Right renal cortex interstitium (tissue), 3 donors: ENCODE measurements around the gene RAD21L1. TPM values are rescaled to one million over a fixed set of nuclear protein-coding genes. Genes with fewer than 3 reads are reported as not detected.
"Not testable (repeated sequence)": the region's sequence is repeated elsewhere in the genome, so short reads cannot be mapped to it uniquely, and the experiment has no call there.

ENCODE experiments used
- DNase-seq, 3 donors: peaks; one replicate each; pipeline ENCODE4 v3.0.0-alpha.2; 2013; ENCODE audit warnings: low read depth in 3 of 3, low spot score in 2 of 3
- polyA plus RNA-seq, 3 donors: library from polyadenylated mRNA; unstranded; fragments of 120-200 nt; gene quantifications; one replicate each; pipeline ENCODE4 v1.2.1, GENCODE V29; 2013; ENCODE audit not compliant: insufficient read length in 3 of 3

Gene RAD21L1
- polyA plus RNA-seq, 3 donors = not detected

DNA sequence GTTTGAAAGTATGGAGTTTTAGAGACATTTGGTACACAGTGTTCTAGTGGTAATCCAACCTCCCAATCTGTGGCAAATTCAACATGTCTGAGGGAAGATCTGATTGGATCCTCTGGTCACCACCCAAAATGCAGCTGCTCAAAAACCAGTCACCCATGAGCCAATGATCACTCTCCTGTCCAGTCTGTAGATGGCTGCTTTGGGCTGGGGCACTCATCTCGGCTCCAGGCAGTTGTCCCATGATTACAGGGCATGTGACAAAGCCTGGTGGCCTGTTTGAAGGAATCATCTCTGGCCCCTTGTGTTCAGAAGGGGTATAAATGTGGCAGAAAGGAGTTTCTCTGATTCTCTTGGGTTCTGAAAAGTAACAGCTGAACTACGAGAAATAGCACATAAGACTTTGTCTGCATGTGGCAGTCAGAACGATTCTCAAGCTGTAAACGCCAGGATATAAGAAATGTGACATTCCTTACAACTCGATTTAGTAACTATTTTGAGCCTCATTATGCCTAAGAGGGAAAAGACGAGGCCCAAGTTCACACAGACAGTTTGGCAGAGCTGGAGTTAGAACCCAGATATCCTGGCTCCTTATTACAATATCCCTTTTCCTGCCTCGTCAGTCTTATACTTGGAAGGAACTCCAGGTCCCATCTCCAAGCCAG, 26.5 kb upstream of the RAD21L1 start:
- DNase-seq = no peak

DNA sequence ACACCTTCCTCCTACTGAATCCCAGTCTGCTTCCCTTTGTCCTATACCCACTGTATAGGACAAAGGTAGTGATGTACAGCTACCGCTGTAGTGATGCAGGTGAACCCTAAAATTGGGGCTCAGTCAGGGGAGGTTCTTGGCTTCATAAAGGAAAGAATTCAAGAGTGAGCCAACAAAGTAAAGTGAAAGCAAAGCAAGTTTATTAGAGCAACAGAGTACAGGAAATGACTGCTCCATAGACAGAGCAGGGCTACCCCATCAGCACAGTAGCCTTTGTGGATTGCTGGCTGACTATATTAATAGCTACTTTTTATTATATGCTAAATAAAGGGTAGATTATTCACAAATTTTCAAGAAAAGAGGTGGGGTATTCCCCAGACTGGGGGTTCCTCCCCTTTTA, 25.9 kb upstream of the RAD21L1 start:
- DNase-seq = no peak

DNA sequence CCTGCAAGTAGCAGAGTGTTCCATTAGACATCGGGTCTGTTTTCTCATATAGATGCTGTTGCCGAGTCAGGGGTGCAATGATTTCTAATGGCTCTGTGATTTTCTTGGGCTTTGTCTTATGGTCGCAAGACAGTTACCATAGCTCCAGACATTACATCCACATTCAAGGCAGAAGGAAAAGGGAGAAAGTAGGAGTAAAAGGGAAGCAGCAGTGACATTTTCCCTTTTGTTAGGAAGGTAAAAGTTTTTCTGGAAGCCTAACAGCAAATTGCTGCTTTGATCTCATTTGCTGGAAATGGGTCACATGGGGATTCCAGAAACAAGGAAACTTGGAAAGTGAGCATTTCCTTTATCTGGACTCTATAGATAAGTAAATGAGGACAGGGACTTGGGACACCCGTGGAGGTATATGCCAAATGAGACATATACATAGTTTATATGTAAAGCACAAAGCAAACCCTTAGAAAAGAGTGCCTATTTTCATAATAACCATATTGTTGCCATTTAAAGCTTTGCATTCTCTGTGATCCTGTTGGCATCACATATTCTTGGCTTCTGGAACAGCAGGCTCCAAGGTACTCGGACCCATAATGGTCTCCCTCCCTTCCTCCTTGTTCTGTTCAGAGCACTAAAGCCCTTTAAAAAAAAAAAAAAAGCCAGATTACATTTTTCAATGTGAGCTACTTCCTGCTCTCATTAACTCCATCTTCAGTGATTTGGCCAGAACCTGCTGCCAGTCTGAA, 22.9 kb upstream of the RAD21L1 start, which contains the start of gene C20orf202:
C20orf202 (plus strand) TSS at position 693 of the 743 bp plus-strand sequence. CDS start 132 bp downstream, outside the sequence.
- no peak for DNase-seq

DNA sequence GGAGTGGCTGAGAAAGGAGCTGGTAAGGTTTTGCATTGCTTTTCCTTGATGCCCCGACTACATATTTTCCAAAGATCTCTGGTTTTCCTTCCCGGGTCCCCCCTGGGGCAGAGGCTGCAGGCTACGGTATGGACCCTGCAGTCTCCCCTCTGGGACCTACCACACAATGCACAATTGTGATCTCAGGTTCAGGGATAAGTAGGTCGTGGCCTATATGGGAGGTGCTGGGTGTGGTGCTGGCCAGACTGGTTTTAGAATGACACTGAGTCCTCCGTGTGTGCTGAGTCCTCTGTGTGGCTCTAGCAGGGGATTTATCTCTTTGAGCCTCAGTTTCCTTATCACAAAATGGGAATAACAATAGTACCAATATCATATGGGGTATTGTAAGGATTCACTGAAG, 22.2 kb upstream of the RAD21L1 start:
- DNase-seq = no peak

DNA sequence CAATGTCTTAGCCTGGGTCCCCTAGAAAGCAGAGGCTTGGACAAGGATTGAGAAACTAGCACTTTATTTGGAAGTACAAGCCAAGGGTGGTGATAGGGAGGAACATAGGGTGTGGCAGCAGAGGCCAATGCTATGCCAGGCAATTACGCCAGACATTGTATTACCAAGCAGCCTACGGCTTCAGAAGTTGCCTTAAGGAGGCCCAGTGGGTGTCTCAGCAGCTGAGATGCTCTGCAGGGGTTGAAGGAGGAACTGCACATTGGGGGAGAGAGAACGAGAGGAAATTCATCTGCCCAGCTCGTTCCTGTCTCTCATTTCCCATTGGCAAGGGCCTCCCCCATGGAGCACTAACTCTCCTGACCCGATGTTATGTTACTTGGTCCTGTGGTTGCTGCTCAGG, 21.7 kb upstream of the RAD21L1 start:
- no peak for DNase-seq

DNA sequence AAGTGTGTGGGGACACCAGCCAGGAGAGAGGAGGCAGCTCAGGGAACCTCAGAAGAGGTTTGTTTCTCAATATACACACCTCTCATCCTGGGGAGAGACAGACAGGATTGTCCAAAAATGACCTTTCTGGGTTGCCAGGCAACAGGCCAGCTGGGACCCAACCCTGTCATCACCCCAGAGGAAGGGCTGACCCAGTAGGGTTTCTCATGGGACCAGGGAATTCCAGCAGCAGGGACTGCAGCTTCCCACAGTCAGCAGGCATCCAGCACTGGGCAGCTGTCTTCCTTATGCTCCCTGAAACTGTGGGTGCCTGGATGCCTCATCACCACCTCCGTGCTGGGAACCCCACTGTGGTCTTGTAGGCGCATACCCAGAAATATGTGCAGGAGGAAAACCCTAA, 21.3 kb upstream of the RAD21L1 start:
- no peak for DNase-seq

DNA sequence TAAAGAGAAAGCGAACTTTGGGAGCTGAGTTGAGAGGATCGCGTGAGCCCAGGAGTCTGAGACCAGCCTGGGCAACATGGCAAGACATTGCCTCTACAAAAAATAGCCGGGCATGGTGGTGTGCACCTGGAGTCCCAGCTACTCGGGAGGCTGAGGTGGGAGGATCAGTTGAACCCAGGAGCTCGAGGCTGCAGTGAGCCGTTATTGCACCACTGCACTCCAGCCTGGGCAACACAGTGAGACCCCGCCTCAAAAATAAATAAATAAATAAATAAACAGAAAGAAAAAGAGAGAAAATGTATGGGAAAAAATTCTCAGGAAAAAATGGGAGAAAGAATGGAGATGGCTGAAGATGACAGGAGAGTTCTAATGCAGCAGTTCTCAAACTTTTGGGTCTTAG, 20.0 kb upstream of the RAD21L1 start:
- no peak for DNase-seq

DNA sequence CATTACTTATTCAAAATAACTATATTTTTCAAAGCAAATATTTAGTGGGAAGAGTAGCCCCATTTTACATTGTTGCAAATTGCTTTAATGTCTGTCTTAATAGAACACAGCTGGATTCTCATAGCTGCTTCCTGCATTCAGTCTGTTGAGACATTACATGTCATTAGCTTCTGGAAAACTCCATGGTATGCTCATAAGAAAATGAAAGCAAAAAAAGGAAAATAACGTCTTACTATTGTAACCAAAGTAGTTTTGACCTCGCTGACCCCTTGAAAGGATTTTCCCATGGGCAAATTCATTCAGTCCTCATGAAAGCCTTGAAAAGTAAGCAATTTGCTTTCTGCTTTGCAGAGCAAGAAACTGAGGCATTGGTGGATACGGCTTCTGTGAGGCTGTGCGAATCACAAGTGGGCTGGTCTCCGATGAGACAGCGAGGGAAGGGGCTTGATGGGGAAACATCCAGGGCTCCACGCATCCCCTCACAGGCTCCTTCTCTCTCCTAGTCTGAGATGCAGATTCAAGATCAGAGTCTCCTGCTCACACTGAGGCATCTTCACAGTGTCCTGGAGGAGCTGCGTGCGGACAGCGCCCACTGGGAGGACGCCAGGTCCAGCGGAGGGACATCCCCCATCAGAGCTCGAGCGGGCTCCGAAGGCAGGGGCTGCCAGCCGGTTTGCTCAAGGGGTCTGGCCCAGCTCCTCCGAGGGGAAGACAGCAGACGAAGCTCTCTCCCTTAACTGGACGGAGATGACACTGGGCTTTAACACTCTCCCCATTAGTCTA, 19.3 kb upstream of the RAD21L1 start:
- DNase-seq = no peak

DNA sequence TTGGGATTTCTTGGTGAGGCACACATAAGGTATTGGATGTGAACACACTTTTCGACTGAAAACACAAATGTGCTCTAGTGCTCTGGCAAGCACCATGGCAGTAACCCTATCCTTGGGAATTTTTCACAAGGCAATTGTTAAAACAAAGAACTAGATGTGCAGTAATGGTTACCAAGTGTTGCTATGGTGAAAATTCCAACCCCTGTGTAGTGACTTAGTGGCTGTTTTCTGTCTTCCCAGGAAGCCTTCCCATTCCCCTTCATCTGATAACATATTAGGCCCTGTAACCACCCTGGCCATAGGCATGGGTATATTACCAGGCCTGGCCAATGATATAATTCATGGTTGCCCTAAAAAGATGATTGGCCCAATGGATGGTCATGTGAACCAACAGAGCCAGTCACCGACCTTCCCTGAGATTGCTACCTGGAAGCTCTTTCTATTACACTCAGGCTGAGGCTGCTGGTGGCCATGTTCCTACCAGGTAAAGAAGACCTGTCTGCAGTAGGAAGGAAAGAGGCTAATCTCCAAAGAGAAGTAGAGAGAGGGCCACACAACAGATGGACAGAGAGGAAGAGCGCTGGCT, 18.5 kb upstream of the RAD21L1 start:
- DNase-seq = no peak

DNA sequence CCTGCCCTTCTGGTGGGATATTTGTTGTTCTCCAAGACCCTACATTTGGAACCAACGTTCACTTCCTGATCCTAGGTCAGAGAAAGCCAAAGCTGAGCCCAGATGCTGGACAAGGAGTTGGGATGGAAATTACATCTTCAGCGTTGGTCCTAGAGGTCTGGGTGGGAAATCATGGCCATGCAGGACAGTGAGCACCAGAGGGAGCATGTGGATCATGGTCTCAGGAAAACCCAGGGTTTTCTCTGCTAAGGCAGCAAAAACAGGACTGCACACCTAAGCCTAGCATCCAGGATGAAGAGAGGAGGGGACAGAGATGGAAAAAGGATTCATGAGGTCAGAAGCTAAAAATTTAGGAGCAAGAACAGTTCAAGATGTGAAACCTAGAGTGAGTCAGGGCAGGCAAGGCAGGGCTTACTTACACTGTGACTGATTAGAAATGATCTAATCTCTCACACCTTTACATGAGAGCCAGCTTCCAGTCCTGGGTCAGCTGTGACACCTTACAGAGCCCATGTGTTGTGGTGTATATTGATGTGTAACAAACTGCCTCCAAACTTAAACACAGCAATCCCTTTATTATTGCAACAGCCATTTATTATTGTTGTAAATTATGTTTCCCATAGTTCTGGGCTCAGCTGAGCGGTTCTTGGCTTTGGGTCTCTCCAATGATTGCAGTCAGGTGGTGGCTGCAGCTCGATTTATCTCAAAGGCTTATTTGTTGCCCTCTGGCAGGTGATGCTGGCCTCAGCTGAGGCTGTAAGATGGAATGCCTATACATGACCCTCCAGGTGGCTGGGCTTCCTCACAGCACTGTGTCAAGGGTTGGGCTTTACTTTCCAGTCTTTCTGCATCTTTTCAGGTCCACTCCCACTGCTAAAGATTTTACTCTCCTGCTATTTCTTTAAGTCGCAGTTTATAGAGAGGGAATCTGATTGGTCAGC, 16.1 kb upstream of the RAD21L1 start:
- no peak for DNase-seq

DNA sequence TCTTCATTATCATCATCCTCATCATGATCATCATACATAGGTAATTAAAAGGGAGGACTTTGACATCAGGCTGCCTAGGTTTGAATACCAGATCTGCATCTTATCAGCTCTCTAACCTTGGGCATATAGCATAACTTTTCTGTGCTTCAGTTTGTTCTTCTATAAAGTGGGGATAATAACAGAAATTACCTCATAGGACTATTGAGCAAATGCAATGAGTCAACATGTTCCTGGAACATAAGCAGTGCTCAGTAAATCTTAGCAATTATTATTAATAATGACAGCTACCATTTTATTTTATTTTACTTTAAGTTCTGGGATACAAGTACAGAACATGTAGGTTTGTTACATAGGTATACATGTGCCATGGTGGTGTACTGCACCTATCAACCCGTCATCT, 15.3 kb upstream of the RAD21L1 start:
- DNase-seq = no peak

DNA sequence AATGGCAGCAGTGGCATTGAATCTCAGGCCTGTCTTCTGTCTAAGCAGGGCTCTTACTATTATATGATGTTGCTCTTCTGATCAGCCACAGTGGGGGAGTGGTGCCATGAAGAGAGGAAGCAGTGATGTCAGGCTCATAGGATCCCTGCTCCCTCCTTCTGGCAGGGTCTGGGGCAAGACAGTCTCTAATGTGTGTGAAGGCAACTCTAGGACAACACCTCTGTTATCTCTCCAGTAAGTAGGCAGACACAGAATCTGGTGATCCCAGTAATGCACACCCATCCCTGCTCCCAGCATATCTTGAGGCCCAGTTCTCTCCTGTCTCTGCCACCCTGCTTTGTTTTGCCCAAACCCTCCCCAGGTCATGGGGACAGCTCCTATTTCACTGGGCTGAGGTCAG, 13.8 kb upstream of the RAD21L1 start:
- no peak for DNase-seq

DNA sequence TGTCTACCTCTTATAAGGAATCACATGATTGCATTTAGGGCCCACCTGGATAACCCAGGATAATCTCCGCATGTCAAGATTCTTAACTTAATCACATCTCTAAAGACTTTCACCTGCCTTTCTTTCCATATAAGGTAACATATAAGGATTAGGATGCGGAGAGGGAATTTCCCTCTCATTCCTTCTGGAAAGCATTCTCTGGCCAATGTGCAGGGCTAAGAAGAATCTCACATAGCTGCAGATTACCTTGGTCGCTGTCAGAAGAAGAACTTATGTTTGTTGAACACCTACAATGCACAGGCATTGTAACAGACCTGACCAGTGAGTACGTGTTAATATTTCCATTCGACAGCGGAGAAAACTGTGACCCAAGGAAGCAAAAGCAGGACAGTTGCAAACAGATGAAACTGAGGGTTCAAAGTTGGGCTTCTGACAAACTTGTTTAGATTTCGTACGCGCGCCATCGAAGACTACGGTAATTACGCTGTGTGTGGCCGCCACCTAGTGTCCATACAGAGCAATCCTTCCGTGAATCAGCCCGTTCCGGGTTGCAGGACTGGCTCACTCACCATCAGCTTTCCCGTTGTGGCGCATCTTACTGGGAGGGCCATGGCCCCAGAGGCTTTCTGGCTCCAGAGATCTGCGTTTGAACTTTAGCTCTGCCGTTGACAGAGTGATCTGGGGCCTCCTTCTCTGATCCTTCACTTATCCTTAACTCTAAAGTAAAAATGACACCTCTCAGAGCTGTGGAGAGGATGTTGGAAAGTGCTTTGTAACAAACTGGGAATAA, 13.0 kb upstream of the RAD21L1 start:
- DNase-seq = no peak

DNA sequence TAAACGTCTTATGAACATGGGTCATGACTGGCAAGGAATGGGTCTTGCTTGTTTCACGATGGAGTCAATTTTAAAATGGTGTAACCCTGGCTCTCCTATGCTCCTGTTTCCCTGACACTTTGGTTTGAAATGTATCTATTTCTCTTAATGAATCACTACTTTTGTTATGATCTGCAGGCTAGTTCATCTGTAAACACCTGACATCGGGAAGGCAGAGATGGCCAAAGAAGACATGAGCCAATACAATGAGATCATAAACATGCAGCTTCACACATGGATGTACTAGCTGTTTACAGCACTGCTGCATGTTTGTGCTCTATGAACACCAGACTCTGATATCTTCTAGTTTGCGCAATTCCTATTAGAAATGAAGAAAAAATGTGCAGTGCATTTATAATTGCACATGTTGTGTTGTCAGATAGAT, 11.0 kb upstream of the RAD21L1 start:
- DNase-seq = no peak

DNA sequence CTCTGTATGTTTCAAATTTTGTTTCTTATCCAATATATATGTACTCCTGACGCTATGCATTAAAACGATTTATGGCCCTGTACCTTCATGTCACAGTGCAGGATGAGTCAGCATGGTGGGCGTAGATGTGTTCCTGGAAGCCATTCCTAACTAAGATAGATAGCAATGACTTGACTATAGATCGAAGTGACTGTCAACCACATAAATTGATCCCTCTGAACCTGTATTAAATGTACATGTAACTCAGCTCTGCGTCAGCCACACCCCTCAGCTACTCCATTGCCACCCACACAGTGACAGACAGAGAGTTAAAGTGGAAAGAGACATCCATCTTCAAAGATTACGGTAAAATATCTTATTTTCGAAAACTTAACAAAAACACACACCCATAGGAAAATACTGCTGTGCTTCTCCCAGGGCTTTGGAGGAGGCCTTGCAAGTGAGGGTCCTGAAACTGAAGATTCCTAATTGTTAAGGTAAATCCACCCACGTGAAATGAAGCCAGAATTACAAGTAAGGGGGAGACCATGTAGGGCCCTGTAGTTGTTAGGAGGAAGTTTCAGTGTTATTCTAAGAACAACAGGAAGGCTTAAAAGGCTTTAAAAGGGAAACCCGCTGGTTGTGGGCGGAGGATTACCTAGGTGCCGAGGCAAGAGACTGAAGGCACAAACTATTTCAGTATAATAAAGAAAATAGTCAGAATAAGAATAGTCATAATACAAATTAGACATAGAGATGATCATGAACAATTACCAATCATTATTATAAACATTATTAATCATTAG, 10.3 kb upstream of the RAD21L1 start:
- no peak for DNase-seq

DNA sequence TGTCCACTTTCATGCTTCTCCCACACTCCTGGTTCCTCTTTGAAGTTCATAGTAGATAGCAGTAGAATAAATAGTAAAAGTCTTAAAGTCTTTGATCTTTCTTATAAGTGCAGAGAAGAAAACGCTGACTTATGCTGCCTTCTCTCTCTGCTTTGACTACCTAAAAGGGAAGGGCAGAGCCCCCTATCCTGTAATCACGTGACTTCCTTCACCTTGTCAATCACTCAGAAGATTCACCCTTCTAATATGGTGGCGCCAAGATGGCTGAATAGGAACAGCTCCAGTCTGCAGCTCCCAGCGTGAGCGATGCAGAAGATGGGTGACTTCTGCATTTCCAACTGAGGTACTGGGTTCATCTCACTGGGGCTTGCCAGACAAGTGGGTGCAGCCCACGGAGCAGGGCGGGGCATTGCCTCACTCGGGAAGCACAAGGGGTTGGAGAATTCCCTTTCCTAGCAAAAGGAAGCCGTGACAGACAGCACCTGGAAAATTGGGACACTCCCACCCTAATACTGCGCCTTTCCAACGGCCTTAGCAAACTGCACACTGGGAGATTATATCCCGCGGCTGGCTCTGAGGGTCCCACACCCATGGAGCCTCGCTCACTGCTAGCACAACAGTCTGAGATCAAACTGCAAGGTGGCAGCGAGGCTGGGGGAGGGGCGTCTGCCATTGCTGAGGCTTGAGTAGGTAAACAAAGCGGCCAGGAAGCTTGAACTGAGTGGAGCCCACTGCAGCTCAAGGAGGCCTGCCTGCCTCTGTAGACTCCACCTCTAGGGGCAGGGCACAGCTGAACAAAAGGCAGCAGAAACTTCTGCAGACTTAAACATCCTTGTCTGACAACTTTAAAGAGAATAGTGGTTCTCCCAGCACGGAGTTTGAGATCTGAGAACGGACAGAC, 9.1 kb upstream of the RAD21L1 start:
- DNase-seq = not testable (repeated sequence)

DNA sequence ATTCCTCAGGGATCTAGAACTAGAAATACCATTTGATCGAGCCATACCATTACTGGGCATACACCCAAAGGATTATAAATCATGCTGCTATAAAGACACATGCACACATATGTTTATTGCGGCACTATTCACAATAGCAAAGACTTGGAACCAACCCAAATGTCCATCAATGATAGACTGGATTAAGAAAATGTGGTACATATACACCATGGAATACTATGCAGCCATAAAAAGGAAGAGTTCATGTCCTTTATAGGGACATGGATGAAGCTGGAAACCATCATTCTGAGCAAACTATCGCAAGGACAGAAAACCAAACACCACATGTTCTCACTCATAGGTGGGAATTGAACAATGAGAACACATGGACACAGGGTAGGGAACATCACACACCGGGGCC, 3.1 kb upstream of the RAD21L1 start:
- DNase-seq = not testable (repeated sequence)
